Panc1 (cell line): ENCODE measurements around the gene SHANK2. TPM values are rescaled to one million over a fixed set of nuclear protein-coding genes. Genes with fewer than 3 reads are reported as not detected.

Experiments used
- ATAC-seq: fragments of 200-7000 bp; cut with Tn5 transposase; 2 replicates; pipeline ENCODE4 v1.9.1; 2020; ENCODE audit warnings: mild to moderate bottlenecking, moderate library complexity
- BruUV-seq: library from RNA; stranded (reverse); fragments of 400-500 nt; replicated peaks from 2 replicates; lab custom pipeline; 2021; lab: Mats Ljungman, UMichigan
- CTCF ChIA-PET: fragments of 300-600 bp; sonication (Branson Sonifier 250); formaldehyde crosslinking; loops from one replicate; lab custom pipeline; 2022; ENCODE audit warnings: antibody characterized with exemption; lab: Charles Lee
- POLR2A ChIA-PET: fragments of 300-600 bp; sonication (Branson Sonifier 250); formaldehyde crosslinking; loops from one replicate; lab custom pipeline; 2022; ENCODE audit warnings: antibody characterized with exemption; lab: Charles Lee
- DNase-seq: peaks from one replicate; pipeline ENCODE4 v3.0.0-alpha.2; 2010; ENCODE audit warnings: low read depth, low spot score
- H3K27ac ChIP-seq: 2 replicates; pipeline ENCODE4 v1.5.1; 2011; ENCODE audit warnings: mild to moderate bottlenecking, low read length, inconsistent platforms
- H3K27me3 ChIP-seq: fragments of 200-500 bp; sonication (Bioruptor generic); 2 replicates; pipeline ENCODE4 v1.6.0; 2014; ENCODE audit warnings: low read length, inconsistent platforms; ENCODE audit not compliant: control insufficient read depth, insufficient read depth
- H3K36me3 ChIP-seq: fragments of 200-500 bp; sonication (Bioruptor generic); 2 replicates; pipeline ENCODE4 v1.5.1; 2014; ENCODE audit warnings: inconsistent platforms, mild to moderate bottlenecking, low read length, moderate library complexity; ENCODE audit not compliant: control insufficient read depth, insufficient read depth
- H3K4me1 ChIP-seq: 2 replicates; pipeline ENCODE4 v1.5.1; 2011; ENCODE audit warnings: inconsistent platforms, mild to moderate bottlenecking, low read length, moderate library complexity; ENCODE audit not compliant: control insufficient read depth, insufficient read depth
- H3K4me3 ChIP-seq, 2 experiments: 2 replicates each; pipeline ENCODE4 v1.5.1; 2011 to 2012; ENCODE audit warnings: low read depth in 2 of 2, low read length in 2 of 2, mild to moderate bottlenecking in 2 of 2, inconsistent platforms in 1 of 2, moderate library complexity in 1 of 2
- H3K9me3 ChIP-seq: fragments of 200-500 bp; sonication (Bioruptor generic); 2 replicates; pipeline ENCODE4 v1.5.1; 2014; ENCODE audit warnings: low read depth, mild to moderate bottlenecking, inconsistent platforms, low read length, moderate library complexity; ENCODE audit not compliant: control insufficient read depth, insufficient read depth
- POLR2AphosphoS5 ChIP-seq: IDR thresholded peaks from 2 replicates; pipeline ENCODE4 v1.6.1; 2012; ENCODE audit warnings: mild to moderate bottlenecking, low read depth, low read length, moderate library complexity
- SIN3A ChIP-seq: IDR thresholded peaks from 2 replicates; pipeline ENCODE4 v1.6.1; 2012; ENCODE audit warnings: low read depth, mild to moderate bottlenecking, low read length, moderate library complexity, borderline replicate concordance; ENCODE audit not compliant: insufficient read depth
- TCF7L2 ChIP-seq: IDR thresholded peaks from 2 replicates; pipeline ENCODE4 v1.6.1; 2011; ENCODE audit warnings: mild to moderate bottlenecking, low read depth, low read length, inconsistent platforms
- in situ Hi-C: cut with HindIII; loops from 2 replicates; pipeline ENCODE4 v1.10.0; 2016; ENCODE audit warnings: low sequenced_read_pairs, low pct_unique_long_range_greater_than_20kb
- intact Hi-C: fragments of 100-400 bp; cut with micrococcal nuclease; formaldehyde crosslinking; loops from one replicate; pipeline ENCODE4 v1.10.0; 2022; ENCODE audit not compliant: unreplicated experiment
- total RNA-seq: library from RNA; stranded (reverse); gene quantifications from one replicate; pipeline ENCODE4 v1.2.1, GENCODE V29; 2021; ENCODE audit not compliant: unreplicated experiment
- TF ChIP-seq, protein P1 (sequence below), 2 experiments: IDR thresholded peaks; 2 replicates each; pipeline ENCODE4 v1.6.1; 2011 to 2012; ENCODE audit warnings: low read depth in 2 of 2, control low read depth in 1 of 2, low read length in 1 of 2, mild to moderate bottlenecking in 1 of 2, moderate library complexity in 1 of 2; ENCODE audit not compliant: insufficient read depth in 1 of 2
- TF ChIP-seq, protein P2 (sequence below): fragments of 450-650 bp; IDR thresholded peaks from 2 replicates; pipeline ENCODE4 v1.5.1; 2017; ENCODE audit warnings: mild to moderate bottlenecking

SHANK2 gene
- total RNA-seq, 1 experiment from 2014 or later: 1.7 TPM

DNA sequence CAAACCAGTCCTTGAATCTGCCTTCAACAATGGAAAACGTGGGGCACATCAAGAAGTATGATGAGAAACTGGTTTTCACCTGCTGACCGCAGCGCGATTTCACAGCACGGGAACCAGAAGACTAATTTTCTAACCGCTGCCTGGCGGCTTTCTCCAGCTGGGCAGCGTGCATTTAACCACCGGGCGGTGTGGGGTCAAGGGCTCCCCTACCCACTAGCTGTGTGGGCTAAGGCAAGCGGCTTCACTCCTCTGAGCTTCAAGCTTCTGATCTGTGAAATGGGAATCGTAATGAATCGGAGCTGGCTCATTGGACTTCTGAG lies 4.2 kb downstream of the SHANK2 start:
- TF ChIP-seq, protein P1, sequence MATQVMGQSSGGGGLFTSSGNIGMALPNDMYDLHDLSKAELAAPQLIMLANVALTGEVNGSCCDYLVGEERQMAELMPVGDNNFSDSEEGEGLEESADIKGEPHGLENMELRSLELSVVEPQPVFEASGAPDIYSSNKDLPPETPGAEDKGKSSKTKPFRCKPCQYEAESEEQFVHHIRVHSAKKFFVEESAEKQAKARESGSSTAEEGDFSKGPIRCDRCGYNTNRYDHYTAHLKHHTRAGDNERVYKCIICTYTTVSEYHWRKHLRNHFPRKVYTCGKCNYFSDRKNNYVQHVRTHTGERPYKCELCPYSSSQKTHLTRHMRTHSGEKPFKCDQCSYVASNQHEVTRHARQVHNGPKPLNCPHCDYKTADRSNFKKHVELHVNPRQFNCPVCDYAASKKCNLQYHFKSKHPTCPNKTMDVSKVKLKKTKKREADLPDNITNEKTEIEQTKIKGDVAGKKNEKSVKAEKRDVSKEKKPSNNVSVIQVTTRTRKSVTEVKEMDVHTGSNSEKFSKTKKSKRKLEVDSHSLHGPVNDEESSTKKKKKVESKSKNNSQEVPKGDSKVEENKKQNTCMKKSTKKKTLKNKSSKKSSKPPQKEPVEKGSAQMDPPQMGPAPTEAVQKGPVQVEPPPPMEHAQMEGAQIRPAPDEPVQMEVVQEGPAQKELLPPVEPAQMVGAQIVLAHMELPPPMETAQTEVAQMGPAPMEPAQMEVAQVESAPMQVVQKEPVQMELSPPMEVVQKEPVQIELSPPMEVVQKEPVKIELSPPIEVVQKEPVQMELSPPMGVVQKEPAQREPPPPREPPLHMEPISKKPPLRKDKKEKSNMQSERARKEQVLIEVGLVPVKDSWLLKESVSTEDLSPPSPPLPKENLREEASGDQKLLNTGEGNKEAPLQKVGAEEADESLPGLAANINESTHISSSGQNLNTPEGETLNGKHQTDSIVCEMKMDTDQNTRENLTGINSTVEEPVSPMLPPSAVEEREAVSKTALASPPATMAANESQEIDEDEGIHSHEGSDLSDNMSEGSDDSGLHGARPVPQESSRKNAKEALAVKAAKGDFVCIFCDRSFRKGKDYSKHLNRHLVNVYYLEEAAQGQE (IDR thresholded peaks at IDR 0.05; ENCODE audit: insufficient read depth in 1 of 2, low read depth in 2 of 2, low read length in 1 of 2): no peak
- TF ChIP-seq SIN3A (no peak), TCF7L2 (no peak), POLR2AphosphoS5 (no peak)
- TF ChIP-seq, protein P2, sequence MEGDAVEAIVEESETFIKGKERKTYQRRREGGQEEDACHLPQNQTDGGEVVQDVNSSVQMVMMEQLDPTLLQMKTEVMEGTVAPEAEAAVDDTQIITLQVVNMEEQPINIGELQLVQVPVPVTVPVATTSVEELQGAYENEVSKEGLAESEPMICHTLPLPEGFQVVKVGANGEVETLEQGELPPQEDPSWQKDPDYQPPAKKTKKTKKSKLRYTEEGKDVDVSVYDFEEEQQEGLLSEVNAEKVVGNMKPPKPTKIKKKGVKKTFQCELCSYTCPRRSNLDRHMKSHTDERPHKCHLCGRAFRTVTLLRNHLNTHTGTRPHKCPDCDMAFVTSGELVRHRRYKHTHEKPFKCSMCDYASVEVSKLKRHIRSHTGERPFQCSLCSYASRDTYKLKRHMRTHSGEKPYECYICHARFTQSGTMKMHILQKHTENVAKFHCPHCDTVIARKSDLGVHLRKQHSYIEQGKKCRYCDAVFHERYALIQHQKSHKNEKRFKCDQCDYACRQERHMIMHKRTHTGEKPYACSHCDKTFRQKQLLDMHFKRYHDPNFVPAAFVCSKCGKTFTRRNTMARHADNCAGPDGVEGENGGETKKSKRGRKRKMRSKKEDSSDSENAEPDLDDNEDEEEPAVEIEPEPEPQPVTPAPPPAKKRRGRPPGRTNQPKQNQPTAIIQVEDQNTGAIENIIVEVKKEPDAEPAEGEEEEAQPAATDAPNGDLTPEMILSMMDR: no peak
- Histone ChIP-seq H3K36me3 (no peaks in the 10 kb centered on the region; the same call in 1 of the 2 replicates), H3K27me3 (peaks cover 10% of the 10 kb centered on the region), H3K4me1 (peaks cover 4% of the 10 kb centered on the region), H3K27ac (no peak overlapping the region), H3K4me3 (no peak overlapping the region), H3K9me3 (no peaks in the 10 kb centered on the region)
- ChIA-PET POLR2A (no interaction called here), CTCF (no interaction called here)
- BruUV-seq: no TSS peak
- in situ Hi-C loops (no loop called here), intact Hi-C loops (no loop called here)
- DNase-seq (no peak), ATAC-seq (no peak)

DNA sequence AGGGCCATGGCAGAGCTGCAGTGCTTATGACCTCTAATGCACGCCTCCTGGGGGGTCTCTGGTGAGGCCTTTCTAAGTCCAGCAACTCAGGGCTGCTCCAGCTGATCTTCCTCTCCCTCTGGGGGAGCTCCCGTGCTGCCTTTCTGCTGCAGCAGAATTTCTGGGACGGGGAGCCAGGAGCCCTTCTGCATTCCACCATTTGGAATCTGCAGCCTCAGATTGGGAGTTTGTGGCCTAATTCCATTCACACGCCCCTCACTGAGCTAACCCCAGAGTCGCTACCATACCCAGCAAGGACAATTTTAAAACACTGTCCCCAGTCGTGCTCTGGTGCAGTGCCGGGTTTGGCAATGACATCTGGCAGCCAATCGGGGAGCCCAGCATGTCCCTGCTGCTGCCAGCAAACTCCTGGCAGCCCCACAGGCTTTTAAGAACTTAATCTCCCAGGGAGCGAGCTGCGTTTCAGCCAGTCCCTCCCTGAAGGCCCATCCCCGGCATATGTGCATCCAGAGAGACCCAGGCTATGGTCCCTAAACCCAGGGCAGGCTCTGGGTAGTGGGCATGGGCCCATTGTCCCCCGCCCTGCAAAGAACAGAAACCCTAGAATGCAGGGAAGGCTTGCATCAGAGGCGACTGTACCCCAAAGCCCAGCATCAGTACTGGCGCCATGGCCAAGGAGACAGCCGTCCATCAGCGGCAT lies 4.7 kb downstream of the SHANK2 start:
- ChIA-PET POLR2A (no interaction called here), CTCF (interaction anchor here (0.7 kb wide), 1 partner anchor 300 kb away, joined by 4 read pairs; the partner anchor contains the start of gene KRTAP5-9)
- Histone ChIP-seq H3K9me3 (no peaks in the 10 kb centered on the region), H3K36me3 (no peaks in the 10 kb centered on the region; the same call in 1 of the 2 replicates), H3K4me3 (no peak overlapping the region), H3K27me3 (peaks cover 10% of the 10 kb centered on the region), H3K4me1 (no peaks in the 10 kb centered on the region; the same call in 1 of the 2 replicates), H3K27ac (no peak overlapping the region)
- DNase-seq (no peak), ATAC-seq (no peak)
- TF ChIP-seq, protein P1 (IDR thresholded peaks at IDR 0.05; ENCODE audit: insufficient read depth in 1 of 2, low read depth in 2 of 2, low read length in 1 of 2): no peak
- TF ChIP-seq, protein P2: no peak
- TF ChIP-seq TCF7L2 (no peak), POLR2AphosphoS5 (no peak), SIN3A (no peak)
- intact Hi-C loops: no loop called here
- BruUV-seq: no TSS peak
- in situ Hi-C loops: no loop called here
